Activated naive CD4-positive, alpha-beta T cell treated with anti-CD3 and anti-CD28 coated beads, Interleukin-2, amount 50 U/mL, for 72 hours (primary cell): ENCODE data around the gene HAUS8. TPM values are rescaled to one million over a fixed set of nuclear protein-coding genes. Genes with fewer than 3 reads are reported as not detected.

Experiments
- ATAC-seq, 2 donors: fragments of 150-1000 bp; cut with Tn5 transposase; 2 replicates each; pipeline ENCODE4 v1.10.0; 2021; ENCODE audit warnings: mild to moderate bottlenecking in 2 of 2, moderate library complexity in 2 of 2
- DNase-seq, 2 donors: peaks; one replicate each; pipeline ENCODE4 v3.0.0; 2021 to 2022; ENCODE audit warnings: low spot score in 2 of 2
- H3K27ac Mint-ChIP-seq, 2 donors: one replicate each; pipeline ENCODE4 v1.8.0; 2022; ENCODE audit warnings: mild to moderate bottlenecking in 2 of 2, mixed read lengths in 2 of 2
- H3K36me3 Mint-ChIP-seq, 2 donors: one replicate each; pipeline ENCODE4 v1.8.0; 2022; ENCODE audit warnings: mixed read lengths in 2 of 2
- H3K9me3 Mint-ChIP-seq, 2 donors: one replicate each; pipeline ENCODE4 v1.8.0; 2022; ENCODE audit warnings: mixed read lengths in 2 of 2
- total RNA-seq, 2 donors: library from RNA; stranded (reverse); gene quantifications; one replicate each; pipeline ENCODE4 v1.2.3, GENCODE V29; 2022

The HAUS8 gene
- total RNA-seq, 2 donors from 2014 or later, result 31.6 to 57.1 TPM

GRCh38 chr19:17081672-17082630 lies 6.7 kb upstream of the HAUS8 start:
- DNase-seq, result no peak
- H3K9me3 Mint-ChIP-seq, result no peaks in the 10 kb centered on the region
- H3K27ac Mint-ChIP-seq, result peak overlapping the region in 1 of 2 donors; percentile 50
- no peak for ATAC-seq
- H3K36me3 Mint-ChIP-seq, result no peaks in the 10 kb centered on the region

- Mint-ChIP-seq H3K9me3 (no peaks in the 10 kb centered on the region), H3K27ac (peak overlapping the region in 1 of 2 donors; percentile 88), H3K36me3 (peaks cover 0 to 5% of the 10 kb centered on the region in 2 donors)
- DNase-seq (no peak), ATAC-seq (no peak)
Measured at GRCh38 chr19:17080440-17080801, 5.2 kb upstream of the HAUS8 start.

GRCh38 chr19:17079710-17080439 lies 4.6 kb upstream of the HAUS8 start:
- H3K9me3 Mint-ChIP-seq, result no peaks in the 10 kb centered on the region
- DNase-seq (peak; percentile 71 to 82), ATAC-seq (peak; percentile 79 to 80)
- peak overlapping the region in 1 of 2 donors; percentile 88 for H3K27ac Mint-ChIP-seq
- peaks cover 4 to 11% of the 10 kb centered on the region in 2 donors for H3K36me3 Mint-ChIP-seq

- peak overlapping the region in 1 of 2 donors; percentile 88 for H3K27ac Mint-ChIP-seq
- peaks cover 9 to 18% of the 10 kb centered on the region in 2 donors for H3K36me3 Mint-ChIP-seq
- DNase-seq (no peak), ATAC-seq (no peak)
- no peaks in the 10 kb centered on the region for H3K9me3 Mint-ChIP-seq
Measured at GRCh38 chr19:17078920-17079709, 3.9 kb upstream of the HAUS8 start.

DNA sequence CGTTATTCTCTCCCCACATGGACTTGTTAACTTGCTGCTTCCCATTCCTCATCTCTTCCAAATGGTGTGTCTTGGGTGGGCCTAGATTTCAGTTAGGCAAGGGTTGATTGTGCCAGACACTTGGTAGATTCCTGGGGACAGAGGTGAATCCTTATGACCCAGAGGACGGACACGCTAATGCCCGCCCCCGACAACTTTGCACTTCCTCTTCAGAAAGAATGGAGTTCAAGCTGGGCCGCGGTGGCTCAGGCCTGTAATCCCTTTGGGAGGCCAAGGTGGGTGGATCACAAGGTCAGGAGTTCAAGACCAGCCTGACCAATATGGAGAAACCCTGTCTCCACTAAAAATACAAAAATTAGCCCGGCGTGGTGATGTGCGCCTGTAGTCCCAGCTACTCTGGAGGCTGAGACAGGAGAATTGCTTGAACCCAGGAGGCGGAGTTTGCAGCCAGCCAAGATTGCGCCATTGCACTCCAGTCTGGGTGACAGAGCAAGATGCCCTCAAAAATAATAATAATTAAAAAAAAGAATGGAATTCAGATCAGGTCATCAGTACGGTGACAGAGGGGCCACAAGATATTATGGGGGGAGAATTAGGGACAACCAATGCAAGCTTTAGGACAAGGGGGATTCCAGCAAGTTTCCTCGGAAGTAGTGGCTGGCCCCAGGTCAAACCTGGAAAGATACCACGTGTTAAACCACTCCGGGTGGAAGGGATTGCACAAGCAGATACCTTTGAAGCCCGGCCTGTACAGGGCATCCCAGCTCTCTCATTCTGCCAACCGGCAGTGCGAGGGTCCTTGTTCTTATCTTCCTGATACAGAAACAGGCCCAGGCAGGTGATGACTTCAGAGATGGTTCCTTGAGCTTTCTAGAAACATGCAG lies 3.0 kb upstream of the HAUS8 start:
- DNase-seq, result no peak
- H3K36me3 Mint-ChIP-seq, result peaks cover 13 to 22% of the 10 kb centered on the region in 2 donors
- H3K27ac Mint-ChIP-seq, result peak overlapping the region in 1 of 2 donors; percentile 88
- no peak for ATAC-seq
- H3K9me3 Mint-ChIP-seq, result no peaks in the 10 kb centered on the region

DNA sequence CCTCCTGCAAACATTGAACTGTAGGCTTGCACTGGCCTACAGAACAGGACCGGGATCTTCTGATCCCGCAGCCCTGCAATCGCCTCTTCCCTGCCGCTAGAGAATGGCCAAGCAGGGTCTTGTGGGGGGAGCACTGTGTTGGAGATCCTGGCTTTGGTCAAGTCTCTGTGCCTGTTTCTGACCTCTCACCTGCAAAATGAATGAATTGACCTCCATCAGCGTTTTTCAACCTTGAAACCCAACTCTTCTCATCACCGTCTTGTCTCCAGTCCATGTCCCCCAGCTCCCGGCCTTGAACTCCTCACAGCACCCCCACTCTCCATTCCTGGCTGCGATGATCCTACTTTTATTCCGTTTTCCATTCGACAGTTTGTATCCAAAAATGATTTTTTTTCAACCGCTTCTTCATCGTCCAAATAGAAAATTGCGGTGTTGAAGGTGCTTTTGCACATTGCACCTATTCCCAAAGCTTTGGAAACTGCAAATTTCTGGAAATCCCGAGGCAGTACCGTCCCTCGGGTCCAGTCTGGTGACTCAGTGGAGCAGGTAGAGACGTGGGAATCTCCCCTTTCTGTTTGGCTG lies 2.3 kb upstream of the HAUS8 start:
- no peaks in the 10 kb centered on the region for H3K9me3 Mint-ChIP-seq
- H3K27ac Mint-ChIP-seq, result peak overlapping the region in 1 of 2 donors; percentile 5
- peaks cover 20 to 26% of the 10 kb centered on the region in 2 donors for H3K36me3 Mint-ChIP-seq
- DNase-seq, result no peak
- ATAC-seq, result no peak

GRCh38 chr19:17076543-17076991 lies 1.3 kb upstream of the HAUS8 start:
- DNase-seq (peak in 1 of 2 donors; percentile 27), ATAC-seq (no peak)
- H3K27ac Mint-ChIP-seq, result peak overlapping the region; percentile 91 to 98
- H3K36me3 Mint-ChIP-seq, result peaks cover 21 to 26% of the 10 kb centered on the region in 2 donors
- no peaks in the 10 kb centered on the region for H3K9me3 Mint-ChIP-seq

GRCh38 chr19:17075864-17076542 lies 751 bp upstream of the HAUS8 start:
- Mint-ChIP-seq H3K27ac (peak overlapping the region; percentile 91 to 98), H3K9me3 (no peaks in the 10 kb centered on the region), H3K36me3 (peaks cover 24 to 26% of the 10 kb centered on the region in 2 donors)
- DNase-seq (peak in 1 of 2 donors; percentile 52), ATAC-seq (no peak)

DNA sequence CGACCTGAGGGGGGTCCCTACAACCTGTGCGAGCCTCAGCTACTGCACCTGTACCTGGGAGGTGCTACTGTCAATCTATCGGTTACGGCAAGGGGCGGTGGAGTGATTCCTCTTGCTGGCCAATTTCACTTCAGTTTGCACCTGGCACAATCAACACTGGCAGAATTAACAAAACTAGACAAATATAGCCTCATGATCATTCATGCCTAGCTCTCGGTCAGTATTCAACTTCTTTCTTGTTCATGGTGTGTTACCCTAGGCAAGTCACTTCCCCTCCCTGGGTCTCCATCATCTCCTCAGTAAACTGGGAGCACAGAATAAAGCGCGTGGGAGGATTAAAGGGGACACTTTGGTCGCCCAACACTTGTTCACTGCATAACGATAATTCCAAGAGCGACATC lies 618 bp downstream of the HAUS8 start:
- peak overlapping the region; percentile 98 to 99 for H3K27ac Mint-ChIP-seq
- no peaks in the 10 kb centered on the region for H3K9me3 Mint-ChIP-seq
- H3K36me3 Mint-ChIP-seq, result peaks cover 26 to 27% of the 10 kb centered on the region in 2 donors

GRCh38 chr19:17073869-17074633 lies 1.2 kb downstream of the HAUS8 start:
- DNase-seq, result no peak
- ATAC-seq, result no peak
- Mint-ChIP-seq H3K27ac (peak overlapping the region; percentile 98 to 99), H3K36me3 (peaks cover 26 to 27% of the 10 kb centered on the region in 2 donors), H3K9me3 (no peaks in the 10 kb centered on the region)

More for the DNA sequence above, 618 bp downstream of the HAUS8 start:
- DNase-seq, result no peak
- no peak for ATAC-seq

- Mint-ChIP-seq H3K36me3 (peaks cover 22 to 43% of the 10 kb centered on the region in 2 donors), H3K9me3 (no peaks in the 10 kb centered on the region), H3K27ac (peak overlapping the region in 1 of 2 donors; percentile 78)
- DNase-seq (no peak), ATAC-seq (no peak)
Measured at GRCh38 chr19:17070912-17071311, 4.3 kb downstream of the HAUS8 start.

- peak overlapping the region in 1 of 2 donors; percentile 78 for H3K27ac Mint-ChIP-seq
- ATAC-seq, result no peak
Measured at GRCh38 chr19:17070421-17070820, 4.8 kb downstream of the HAUS8 start.

GRCh38 chr19:17069193-17069592 lies 6.1 kb downstream of the HAUS8 start:
- no peaks in the 10 kb centered on the region for H3K9me3 Mint-ChIP-seq
- H3K27ac Mint-ChIP-seq, result no peak overlapping the region
- no peak for ATAC-seq
- peaks cover 8 to 37% of the 10 kb centered on the region in 2 donors for H3K36me3 Mint-ChIP-seq
- DNase-seq, result no peak

More at GRCh38 chr19:17070421-17070820, 4.8 kb downstream of the HAUS8 start:
- no peak for DNase-seq
- no peaks in the 10 kb centered on the region for H3K9me3 Mint-ChIP-seq
- peaks cover 20 to 43% of the 10 kb centered on the region in 2 donors for H3K36me3 Mint-ChIP-seq

DNA sequence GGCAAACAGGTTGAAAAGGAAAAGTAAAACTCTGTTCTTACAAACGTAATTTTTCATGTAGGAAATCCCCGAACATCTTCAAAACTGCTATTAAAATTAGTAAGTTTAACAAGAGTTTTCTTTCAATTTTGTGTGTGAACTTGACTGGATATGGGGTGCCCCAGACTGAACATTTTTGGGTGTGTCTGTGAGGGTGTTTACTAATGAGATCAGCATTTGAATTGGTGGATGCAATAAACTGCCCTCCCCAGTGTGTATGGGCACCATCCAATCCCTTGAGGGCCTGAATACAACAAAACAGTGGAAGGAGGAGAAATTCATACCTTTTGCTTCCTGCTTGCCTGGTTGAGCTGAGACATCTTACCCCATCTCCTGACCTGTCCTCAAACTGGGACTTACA lies 11.8 kb downstream of the HAUS8 start:
- ATAC-seq, result no peak
- Mint-ChIP-seq H3K36me3 (peaks cover 27 to 50% of the 10 kb centered on the region in 2 donors), H3K9me3 (no peaks in the 10 kb centered on the region), H3K27ac (peak overlapping the region in 1 of 2 donors; percentile 65)
- no peak for DNase-seq
